DMS 273 treated with DMSO at 0.1 percent for 48 hours (cell line): ENCODE results near the gene TAGLN2.
"Not testable (repeated sequence)": the region's sequence is repeated elsewhere in the genome, so short reads cannot be mapped to it uniquely, and the experiment has no call there.

Source experiments
- DNase-seq: peaks from one replicate; lab custom pipeline; 2025; lab: John Stamatoyannopoulos, UW

The TAGLN2 gene

GRCh38 chr1:159921251-159921650 is 4.1 kb downstream of the TAGLN2 start:
- DNase-seq: no peak

GRCh38 chr1:159920651-159921050 is 4.7 kb downstream of the TAGLN2 start:
- DNase-seq: no peak

- no peak for DNase-seq
Measured at GRCh38 chr1:159920202-159920601, 5.1 kb downstream of the TAGLN2 start.

GRCh38 chr1:159919236-159919865 is 6.0 kb downstream of the TAGLN2 start:
- DNase-seq: no peak

- no peak for DNase-seq
Measured at GRCh38 chr1:159918352-159919200, 6.7 kb downstream of the TAGLN2 start.

GRCh38 chr1:159917533-159918351 is 7.6 kb downstream of the TAGLN2 start:
- no peak for DNase-seq

- no peak for DNase-seq
Measured at GRCh38 chr1:159916242-159917051, 8.9 kb downstream of the TAGLN2 start.

GRCh38 chr1:159915571-159916241 is 9.6 kb downstream of the TAGLN2 start:
- DNase-seq: no peak

- DNase-seq: no peak
Measured at GRCh38 chr1:159914252-159915018, 10.9 kb downstream of the TAGLN2 start.

- no peak for DNase-seq
Measured at GRCh38 chr1:159913451-159914192, 11.7 kb downstream of the TAGLN2 start.

GRCh38 chr1:159911326-159912070 is 13.8 kb downstream of the TAGLN2 start:
- no peak for DNase-seq

- DNase-seq: no peak
Measured at GRCh38 chr1:159908031-159908940, 17.0 kb downstream of the TAGLN2 start.

GRCh38 chr1:159906960-159907359 is 18.3 kb downstream of the TAGLN2 start:
- no peak for DNase-seq

GRCh38 chr1:159904036-159904435 is 21.3 kb downstream of the TAGLN2 start:
- DNase-seq: not testable (repeated sequence)

GRCh38 chr1:159902541-159902940 is 22.8 kb downstream of the TAGLN2 start:
- DNase-seq: no peak

- no peak for DNase-seq
Measured at GRCh38 chr1:159900755-159901360, 24.4 kb downstream of the TAGLN2 start.

- DNase-seq: peak; percentile 49
Measured at GRCh38 chr1:159900086-159900680, 25.1 kb downstream of the TAGLN2 start, which contains the start of gene CFAP45. CFAP45 (minus strand) TSS chr1:159900165; CDS start chr1:159900098, 67 bp downstream.
